ENCODE measurements around the gene TACC3.

Gene TACC3

GRCh38 chr4:1703867-1704266 is 17.5 kb upstream of the TACC3 start:
- DNase-seq (ENCODE audit: low spot score) = no peak

DNA sequence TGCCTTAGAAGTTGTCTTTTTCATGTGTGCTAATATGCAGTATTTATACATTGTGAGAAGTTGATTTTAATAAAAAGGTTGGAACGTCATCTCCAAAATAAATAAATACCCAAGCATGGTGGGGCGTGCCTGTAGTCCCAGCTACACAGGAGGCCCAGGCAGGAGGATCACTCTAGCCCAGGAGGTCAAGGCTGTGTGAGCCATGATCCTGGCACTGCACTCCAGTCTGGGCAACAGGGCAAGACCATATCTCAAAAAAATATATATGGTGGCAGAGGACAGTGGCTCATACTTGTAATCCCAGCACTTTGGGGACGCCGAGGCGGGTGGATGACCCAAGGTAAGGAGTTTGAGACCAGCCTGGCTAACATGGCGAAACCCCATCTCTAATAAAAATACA is 15.6 kb upstream of the TACC3 start:
- DNase-seq (ENCODE audit: low spot score) = no peak

DNA sequence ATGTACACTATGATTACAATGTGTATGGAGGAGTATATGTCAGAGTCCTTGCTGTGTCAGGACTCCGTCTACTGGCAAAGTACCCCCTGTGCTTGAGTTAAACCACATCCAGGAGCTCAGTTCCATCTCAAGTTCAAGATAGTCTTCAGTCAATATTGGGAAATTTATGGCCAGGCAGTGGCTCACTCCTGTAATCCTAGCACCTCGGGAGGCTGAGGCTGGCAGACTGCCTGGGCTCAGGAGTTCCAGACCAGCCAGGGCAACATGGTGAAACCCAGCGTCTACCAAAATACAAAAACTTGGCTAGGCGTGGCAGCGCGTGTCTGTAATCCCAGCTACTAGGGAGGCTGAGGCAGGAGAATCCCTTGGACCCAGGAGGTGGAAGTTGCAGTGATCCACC is 15.0 kb upstream of the TACC3 start:
- DNase-seq (ENCODE audit: low spot score) = no peak

DNA sequence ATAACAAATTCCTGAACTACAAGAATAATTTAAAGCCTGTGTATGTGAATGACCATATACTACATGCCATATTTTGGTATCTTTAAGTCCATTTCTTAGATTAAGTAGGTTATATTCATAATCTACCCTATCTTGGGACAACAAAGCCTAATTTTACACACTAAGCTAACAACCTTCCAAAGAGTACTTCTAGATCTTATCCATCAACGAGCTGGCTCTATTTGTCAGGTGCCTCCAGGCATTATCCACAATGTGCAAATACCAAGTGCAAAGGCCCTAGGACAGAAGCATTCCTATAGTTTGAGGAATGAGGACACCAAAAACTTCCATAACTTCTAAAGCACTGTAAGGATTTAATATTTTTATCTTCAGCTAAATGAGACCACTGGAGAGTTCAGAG is 12.7 kb upstream of the TACC3 start:
- DNase-seq (ENCODE audit: low spot score) = no peak

- no peak for DNase-seq (ENCODE audit: low spot score)
Measured at GRCh38 chr4:1711055-1711570, 10.2 kb upstream of the TACC3 start.

- no peak for DNase-seq (ENCODE audit: low spot score)
Measured at GRCh38 chr4:1711571-1712215, 9.6 kb upstream of the TACC3 start.

GRCh38 chr4:1712216-1713002 is 8.9 kb upstream of the TACC3 start, which contains the start of gene SLBP:
TSS of gene SLBP (minus strand) at chr4:1712319. CDS start at chr4:1712188, 131 bp downstream.
- peak; percentile 84 for DNase-seq (ENCODE audit: low spot score)

DNA sequence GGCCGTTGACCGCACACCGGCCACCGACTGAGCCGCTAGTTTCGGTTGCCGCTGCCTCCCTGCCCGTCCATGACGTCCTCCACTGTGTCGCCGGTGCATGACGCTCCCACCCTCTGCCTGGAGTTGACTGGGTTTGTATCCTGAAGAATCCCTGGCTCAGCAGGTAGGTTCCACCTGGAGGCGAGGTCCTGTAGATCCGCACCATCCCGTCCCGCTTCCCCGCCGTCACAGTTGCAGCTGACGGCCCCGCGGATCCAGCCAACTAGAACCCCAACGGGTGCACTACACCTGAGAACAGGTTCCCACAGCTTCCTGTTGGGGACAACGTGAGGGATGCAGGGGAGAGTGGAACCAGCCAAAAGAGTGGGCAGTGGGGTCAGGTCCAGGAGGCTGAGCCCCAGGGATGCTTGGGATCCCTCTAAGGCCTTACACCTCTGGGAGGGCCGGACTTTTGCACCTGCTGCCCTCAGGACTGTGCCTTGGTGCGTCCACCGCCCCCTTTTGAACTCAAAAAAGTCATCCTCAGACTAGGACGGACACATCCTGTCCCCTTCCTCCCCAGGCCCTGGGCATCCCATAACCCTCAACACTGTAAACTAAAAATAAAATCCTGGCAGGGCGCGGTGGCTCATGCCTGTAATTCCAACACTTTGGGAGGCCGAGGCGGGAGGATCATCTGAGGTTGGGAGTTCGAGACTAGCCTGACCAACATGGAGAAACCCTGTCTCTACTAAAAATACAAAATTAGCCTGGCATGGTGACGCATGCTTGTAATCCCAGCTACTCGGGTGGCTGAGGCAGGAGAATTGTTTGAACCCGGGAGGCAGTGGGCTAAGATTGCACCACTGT is 8.1 kb upstream of the TACC3 start:
- DNase-seq (ENCODE audit: low spot score) = no peak

DNA sequence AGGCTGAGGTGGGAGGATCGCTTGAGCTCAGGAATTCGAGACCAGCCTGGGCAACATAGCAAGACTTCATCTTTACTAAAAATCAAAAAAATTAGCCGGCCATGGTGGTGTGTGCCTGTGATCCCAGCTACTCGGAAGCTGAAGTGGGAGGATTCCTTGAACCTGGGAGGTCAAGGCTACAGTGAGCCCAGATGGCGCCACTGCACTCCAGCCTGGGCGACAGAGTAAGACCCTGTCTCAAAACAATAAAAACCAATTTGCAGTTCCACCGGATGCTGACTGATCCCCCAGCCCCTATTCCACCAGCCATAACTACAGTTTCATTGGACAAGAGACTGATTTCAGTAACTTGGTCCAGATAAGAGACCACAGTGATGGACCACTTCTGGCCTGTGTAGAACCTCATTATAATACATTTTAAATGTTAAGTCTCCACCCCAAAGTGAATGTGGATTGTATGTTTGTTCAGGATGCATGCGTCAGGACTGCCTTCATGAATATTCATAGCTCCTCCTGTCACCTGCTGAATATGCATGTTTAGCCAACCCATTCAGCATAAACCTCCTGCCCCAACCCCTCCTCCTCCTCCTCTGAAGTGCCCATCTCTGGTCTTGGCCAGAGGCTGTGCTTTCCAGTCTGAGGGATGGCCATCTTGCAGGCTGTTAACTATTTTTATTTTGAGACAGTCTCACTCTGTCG is 6.9 kb upstream of the TACC3 start:
- no peak for DNase-seq (ENCODE audit: low spot score)

- DNase-seq (ENCODE audit: low spot score) = no peak
Measured at GRCh38 chr4:1715002-1715758, 6.1 kb upstream of the TACC3 start.

- no peak for DNase-seq (ENCODE audit: low spot score)
Measured at GRCh38 chr4:1716065-1716945, 5.0 kb upstream of the TACC3 start.

DNA sequence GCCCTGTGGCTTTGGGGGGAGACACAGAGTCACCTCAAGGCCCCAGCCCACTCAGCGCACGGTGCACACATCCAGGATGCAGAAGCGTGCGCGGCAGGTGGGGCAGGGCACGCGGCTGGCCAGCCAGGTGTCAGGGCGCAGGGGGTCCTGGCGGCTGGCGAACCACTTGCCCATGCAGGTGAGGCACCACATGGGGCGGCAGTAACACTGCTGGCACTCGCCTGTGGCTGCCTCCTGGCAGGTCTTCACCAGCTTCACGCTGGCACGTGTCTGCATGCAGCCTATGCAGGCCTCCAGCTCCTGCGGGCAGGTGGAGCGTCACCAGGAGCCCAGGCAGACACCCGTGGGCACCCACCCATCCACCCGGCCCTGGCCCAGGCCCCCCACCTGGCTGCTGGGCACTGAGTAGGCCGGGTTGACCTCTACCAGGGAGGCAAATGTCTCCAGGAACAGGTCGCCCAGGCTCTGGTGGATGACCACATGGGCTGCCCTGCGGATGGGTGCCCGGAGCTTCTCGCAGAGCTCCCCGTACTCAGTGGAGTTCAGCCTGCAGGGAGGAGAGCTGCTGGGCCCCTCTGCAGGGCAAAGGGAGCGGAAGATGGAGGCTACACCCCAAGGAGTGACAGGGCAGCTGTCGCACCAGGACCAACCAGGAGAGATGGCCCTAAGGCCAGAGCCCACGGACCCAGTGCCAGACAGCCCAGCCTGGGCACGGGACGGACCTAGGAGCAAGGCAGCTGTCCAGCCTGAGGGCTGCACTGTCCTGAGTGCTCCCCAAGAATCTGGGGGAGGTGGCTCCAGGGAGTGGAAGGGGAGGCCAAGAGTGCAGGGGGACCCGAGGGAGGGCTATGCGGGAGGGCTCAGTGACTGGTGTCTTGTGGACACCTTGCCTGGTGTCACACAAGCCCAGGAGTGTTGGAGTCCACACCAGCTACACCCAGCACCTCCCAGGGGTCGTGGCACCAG is 3.9 kb upstream of the TACC3 start:
- DNase-seq (ENCODE audit: low spot score) = no peak

GRCh38 chr4:1718095-1718850 is 3.0 kb upstream of the TACC3 start:
- DNase-seq (ENCODE audit: low spot score) = no peak

DNA sequence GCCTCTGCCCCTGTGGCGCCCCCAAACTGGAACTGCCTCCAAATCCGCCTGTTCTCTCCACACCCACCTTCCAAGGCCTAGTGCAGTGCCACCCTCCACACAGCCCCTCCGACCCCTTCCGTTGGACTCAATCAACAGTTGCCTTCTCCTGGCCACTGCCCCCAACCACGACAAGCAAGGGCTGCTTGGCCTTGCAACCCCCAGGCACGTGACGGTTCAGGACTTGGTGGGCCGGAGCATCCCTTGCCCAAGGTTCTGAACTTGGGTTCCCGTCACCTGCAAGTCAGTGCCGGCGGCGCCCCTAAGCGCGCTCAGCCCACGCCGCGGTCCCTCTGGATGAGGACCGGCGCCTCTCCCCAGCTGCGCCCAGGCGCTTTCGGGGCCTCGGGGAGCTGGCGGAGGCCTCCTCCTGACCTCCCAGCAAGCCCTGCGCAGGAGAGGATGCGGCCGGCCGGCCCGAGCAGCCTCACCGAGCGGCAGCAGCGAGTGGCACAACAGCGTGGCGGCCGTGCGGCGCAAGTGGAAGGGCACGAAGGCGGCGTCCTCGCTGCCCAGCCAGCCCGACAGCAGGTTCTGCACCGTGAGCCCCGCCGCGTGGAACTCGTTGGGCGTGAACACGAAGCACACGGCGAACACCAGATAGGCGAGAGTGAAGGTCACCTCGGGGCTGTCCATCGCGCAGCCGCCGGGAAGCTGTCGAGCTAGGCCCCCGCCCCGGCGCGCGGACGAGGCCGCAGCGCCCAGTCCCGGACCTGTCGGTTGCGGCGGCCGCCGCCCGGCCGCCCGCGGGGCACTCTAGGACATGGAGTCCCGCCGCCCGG is 948 bp upstream of the TACC3 start:
- no peak for DNase-seq (ENCODE audit: low spot score)

GRCh38 chr4:1721666-1722550 is 587 bp downstream of the TACC3 start:
- DNase-seq (ENCODE audit: low spot score) = no peak

DNA sequence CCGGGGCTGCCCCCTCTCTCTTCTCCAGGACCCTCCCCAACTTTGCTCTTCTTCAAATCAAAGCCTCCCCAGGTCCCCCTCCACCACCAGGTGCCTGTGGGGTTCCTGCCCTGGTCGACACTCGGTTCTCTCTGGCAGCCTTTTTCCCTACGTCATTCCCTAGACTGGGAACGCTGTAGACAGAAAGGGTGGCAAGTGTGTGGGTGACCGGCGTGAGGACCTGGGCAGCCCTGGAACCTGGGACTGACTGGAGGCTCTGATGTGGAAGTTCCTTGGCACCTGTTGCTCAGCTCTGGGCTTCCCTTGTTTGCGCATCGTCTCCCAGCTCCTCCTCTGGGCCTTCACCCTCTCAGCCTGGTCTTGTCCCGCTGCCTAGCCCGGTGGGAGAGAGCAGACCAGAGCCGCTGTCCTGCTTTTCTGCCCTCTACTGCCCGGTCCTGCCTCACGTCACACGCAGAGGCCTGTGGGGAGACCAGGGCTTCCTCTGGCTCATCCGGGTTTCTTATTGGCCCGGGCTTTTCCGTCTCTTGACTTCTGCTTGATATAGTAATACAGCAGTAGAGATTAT is 1.3 kb downstream of the TACC3 start:
- DNase-seq (ENCODE audit: low spot score) = no peak

All from COLO829 (cell line).